GM11168 (cell line): ENCODE data around the gene SEC14L1.

ENCODE experiments used
- in situ Hi-C: fragments of 300-500 bp; cut with MboI; formaldehyde crosslinking; loops from one replicate; pipeline ENCODE4 v1.12.0; 2022; ENCODE audit warnings: low sequenced_read_pairs; ENCODE audit not compliant: unreplicated experiment

SEC14L1 gene

DNA sequence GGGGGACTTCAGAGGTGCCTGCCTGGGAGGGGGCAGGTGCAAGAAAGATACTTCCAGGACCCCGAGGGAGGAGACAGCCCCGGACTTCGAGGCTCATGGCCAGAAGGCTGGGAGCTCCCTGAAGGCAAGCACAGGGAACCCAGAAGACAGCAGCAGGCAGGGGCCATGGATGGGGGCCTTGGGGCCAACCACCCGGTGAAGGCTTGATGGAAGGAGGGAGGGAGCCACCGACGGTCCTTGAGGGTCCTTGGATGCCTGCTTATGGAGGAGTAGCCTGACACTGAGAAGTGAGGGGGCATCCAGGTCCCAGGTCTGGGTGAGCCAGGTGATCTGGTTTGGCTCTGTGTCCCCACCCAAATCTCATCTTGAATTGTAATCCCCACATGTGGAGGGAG is 89.7 kb downstream of the SEC14L1 start:
- in situ Hi-C loops = no loop called here

DNA sequence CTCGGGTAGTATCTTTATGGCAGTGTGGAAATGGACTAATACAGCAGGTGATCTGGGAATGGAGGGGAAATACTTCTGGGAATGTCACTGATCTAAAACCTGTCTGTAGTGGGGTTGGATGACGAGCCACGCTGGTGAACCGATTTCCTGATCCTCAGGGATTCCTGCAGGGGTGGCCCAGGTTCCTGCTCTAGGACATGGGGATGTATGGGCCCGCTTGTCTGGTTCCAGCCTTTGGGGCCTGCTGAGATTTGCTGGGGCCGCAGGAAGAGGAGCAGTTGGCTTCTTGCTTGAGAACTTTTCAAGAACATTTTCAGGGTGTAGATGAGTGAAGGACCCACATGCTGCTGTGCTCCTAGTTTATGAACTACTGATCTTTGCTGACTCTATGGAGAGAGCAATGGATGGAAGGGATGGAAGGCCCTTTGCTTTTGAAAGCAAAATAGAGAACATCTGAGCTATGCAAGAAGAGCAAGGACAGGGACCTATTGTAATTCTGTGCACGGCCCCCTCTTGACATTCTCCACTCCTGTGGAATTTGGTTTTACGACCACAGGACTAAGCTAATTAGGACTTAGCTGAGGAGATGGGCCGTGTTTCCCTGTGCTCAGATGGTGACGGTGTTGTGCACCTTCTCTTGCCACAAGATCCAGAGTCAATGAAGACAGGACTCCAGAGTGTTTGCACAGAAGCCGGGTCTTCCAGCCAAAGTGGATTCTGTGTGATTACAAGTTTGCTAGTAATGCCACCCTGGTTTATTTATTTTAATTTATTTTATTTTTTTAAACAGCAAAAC is 90.5 kb downstream of the SEC14L1 start:
- in situ Hi-C loops = no loop called here

DNA sequence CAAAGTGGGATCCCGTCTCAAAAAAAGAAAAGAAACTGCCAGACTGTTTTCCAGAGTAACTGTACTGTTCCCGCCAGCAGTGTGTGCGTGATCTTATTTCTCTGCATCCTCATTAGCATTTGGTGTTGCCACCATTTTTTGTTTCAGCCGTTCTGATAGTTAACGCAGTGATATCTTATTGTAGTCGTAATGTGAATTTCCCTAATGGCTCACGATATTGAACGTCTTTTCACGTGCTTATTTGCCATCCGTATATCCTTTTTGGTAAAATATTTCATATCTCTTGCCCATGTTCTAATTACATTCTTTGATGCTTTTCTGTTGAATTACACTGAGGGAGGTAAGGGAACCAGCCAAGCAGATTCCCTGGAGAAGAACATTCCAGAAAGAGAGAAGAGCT is 92.4 kb downstream of the SEC14L1 start:
- in situ Hi-C loops = no loop called here

DNA sequence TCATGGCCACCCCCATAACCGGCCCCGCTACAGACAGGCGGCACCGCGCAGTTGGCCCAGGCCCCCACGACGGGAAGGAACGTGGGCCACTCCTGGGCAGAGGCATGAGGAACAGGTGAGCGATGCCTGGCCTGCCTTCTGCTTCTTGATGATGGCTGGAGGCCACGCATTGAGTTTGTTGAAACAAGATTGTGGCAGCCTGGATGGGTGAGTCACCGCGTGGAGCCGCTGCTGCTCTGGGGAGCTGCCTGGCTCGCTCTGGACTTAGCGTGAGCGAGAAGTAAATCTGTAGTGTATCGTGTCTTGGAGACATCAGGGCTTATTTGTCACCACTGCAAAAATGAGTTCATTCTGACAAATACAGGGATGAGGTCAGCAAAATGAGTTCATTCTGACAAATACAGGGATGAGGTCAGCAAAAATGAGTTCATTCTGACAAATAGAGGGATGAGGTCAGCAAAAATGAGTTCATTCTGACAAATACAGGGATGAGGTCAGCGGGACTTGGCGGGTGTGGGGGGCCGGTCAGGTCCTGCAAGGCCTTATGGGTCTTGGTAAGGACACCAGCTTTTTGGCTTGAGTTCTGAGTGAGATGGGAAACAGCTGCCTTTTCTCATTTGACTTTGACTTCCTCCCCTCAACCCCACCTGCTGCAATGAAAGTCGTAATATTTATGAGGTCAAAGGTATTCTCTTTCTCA is 93.0 kb downstream of the SEC14L1 start:
- in situ Hi-C loops = no loop called here

DNA sequence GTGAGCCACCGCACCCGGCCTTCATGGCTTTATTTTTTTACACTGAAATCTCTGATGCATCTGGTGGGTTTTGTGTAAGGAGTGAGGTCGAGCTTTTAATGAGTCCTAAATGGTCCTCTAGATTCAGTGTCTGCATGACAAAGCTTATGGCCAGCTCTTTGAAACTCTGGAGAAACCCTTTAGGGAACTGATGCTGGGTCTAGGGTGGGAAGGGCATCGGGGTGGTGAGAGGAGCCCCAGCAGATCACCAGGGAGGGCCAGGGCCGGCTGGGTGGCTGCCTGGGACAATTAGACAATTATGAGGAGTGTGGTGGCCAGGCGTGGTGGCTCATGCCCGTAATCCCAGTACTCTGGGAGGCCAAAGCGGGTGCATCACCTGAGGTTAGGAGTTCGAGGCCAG is 93.9 kb downstream of the SEC14L1 start:
- in situ Hi-C loops = no loop called here

DNA sequence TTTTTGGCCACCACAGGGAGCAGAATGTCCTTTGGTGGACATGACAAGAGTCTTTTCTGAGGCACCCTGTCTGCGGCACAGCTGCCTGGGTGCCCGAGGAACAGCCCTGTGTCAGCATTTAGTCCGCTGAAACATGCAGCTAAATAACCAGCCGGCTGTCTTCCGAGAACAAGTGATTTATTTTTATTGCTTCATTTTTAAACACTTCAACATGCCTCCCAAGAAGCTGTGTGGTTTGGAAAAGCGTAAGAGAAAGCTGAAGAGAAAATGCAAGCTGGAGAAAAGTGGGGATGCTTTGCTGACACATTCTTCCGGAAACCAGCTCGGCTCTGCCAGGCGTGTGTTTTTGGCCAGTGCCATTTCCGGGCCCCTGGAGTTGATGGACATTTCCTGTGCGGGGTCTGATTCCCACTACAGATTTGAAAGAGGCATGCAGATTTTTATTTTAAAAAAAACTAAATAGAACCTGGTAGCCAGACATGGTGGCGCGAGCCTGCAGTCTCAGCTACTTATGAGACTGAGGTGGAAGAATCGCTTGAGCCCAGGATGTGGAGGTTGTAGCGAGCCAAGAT is 94.7 kb downstream of the SEC14L1 start:
- in situ Hi-C loops = no loop called here

DNA sequence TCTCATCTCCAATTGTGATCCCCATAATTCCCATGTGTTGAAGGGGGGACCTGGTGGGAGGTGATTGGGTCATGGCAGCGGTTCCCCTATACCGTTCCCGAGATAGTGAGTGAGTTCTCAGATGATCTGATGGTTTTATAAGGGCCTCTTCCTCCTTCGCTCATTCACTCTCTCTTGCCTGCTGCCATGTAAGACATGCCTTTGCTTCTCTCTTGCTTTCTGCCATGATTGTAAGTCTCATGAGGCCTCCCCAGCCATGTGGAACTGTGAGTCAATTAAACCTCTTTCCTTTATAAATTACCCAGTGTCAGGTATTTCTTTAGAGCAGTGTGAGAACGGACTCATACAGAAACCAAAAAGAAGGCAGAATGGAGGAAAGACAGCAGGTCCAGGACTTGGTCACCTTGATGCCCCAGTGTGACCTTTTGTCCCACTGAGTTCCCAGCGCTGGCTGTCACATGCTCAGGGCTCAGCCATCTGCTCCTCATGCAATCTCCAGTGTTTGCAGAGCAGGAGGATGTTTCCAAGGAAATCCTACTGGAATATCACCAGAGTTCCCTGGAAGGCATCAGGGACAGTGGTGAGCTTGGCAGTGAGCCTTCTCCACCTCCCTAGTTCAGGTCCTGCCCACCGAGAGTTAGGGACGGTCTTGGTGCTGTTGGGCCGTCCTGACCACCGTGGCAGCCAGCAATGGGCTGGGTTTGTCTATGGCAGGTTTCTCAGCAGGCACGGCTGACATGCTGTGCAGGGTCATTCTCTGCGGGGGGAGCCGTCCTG is 96.7 kb downstream of the SEC14L1 start:
- in situ Hi-C loops = no loop called here

DNA sequence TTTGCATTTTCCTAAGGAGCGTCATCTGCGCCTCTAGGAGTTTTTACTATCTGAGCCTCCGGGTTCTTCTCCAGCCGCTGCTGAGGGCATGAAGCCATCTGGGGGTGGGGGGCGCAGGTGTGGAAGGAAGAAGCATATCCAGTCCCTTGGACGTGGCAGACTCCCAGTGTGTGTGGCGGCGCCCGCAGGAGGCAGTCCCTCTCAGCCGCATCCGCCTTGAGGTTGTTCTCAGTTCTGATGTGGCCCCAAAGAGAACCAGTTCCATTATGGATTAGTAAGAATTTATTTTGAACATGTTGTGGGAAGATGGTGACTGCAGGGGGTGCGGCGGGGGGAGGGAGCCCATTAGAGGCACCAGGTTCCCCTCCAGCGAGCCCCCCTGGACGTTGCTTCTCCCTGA is 100.2 kb downstream of the SEC14L1 start:
- in situ Hi-C loops = no loop called here

DNA sequence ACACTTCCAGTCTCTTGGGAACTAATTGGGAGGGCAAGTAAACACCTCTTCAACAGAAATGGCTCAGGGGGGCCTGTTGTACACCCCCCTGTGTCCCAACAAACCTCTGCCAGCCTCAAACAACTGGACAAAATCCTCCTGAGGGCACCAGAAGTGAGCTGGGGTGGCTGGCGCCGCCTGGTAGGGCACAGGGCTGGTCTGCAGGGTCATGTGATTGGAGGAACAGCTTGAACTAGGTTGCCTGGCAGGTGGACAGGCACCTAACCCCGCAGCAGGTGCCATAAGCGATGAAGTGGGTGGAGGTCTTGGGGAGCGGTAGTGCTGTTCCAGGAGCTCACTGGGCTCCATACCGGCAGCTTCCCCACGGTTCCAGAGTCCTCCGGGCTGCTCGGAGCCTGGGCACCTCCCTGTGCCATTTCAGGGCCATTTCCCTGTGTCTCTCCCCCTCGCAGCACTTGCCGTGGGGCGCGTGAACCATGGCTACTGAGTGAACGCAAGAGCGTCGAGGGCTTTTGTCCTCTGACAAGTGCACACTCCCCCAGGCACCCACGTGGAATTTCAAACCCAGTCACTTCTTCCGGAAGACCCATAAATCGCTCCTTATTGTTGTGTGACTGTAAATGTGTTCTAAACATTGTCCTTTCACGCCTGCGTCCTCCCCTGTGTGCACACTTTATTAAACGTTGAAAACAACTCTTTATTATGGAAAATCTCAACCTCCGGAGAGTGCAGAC is 101.5 kb downstream of the SEC14L1 start:
- in situ Hi-C loops = no loop called here

DNA sequence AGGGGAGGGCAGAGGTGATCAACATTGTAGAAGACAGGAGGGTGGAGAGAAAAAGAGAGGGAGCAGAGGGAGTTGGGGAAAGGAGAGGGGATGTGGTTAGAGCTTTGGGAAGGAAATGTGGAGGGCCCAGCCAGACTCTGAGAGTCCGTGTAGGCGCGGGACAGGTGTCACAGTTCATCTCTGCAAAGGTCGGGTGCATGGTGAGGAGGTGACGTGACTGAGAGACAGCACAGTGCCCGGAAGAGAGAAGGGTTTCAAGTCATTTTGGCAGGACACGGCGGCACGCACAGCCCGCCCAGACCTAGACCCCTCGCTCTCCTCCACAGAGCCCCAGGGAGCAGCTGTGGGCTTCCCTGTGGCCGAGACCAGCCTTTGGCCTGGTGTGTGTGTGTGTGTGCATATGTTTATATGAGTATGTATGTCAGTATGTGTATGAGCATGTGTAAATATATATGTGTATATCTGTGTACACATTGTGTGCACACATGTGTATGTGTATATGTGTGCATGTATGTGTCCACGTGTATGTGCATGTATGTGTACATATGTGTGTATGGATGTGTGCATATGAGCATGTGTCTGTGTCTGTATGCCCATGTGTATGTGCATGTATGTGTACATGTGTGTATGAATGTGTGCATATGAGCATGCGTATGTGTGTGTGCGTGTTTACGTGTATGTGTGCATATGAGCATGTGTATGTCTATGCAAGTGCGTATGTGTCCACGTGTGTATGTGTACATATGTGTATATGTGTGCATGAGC is 104.6 kb downstream of the SEC14L1 start:
- in situ Hi-C loops = loop anchor here (5.0 kb wide), 1 partner anchor 158 kb away; no protein-coding TSS in a partner anchor

DNA sequence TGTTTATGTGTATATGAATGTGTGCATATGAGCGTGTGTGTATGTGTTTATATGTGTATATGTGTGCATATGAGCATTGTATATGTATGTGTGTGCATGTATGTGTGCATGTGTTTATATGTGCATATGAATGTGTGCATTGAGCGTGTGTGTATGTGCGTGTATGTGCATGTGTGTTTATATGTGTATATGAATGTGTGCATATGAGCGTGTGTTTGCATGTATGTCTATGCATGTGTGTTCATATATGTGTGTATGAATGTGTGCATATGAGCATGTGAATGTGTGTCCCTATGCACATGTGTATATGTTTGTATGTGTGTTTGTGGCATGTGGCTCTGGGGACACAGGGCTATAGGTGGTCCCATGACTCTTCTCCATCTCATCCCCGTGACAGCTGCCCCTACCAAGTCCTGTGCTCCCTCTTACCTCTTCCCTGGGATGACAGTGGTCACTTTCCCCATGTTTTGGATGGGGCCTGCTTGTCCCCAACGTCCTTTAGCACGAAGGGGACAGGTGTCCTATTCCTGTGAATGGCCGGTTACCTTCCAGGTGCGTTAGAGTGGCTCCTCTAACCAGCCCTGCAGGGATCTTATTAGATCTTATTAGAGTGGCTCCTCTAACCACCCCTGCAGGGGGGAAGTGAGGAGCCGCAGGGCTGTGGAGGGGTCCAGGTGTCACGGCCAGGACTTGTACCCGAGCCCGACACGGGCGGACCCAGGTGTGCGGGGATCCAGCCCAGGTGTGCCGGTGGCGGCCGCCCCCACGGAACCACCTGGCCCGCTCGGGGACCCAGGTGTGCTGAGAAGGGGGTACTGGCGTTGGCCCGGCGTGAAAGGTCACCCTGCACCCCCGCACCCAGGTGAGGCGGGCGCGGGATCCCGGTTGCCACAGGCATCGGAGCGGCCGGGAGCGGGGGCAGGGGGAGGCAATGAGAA is 105.6 kb downstream of the SEC14L1 start:
- in situ Hi-C loops = loop anchor here (5.0 kb wide), 1 partner anchor 159 kb away; no protein-coding TSS in a partner anchor

DNA sequence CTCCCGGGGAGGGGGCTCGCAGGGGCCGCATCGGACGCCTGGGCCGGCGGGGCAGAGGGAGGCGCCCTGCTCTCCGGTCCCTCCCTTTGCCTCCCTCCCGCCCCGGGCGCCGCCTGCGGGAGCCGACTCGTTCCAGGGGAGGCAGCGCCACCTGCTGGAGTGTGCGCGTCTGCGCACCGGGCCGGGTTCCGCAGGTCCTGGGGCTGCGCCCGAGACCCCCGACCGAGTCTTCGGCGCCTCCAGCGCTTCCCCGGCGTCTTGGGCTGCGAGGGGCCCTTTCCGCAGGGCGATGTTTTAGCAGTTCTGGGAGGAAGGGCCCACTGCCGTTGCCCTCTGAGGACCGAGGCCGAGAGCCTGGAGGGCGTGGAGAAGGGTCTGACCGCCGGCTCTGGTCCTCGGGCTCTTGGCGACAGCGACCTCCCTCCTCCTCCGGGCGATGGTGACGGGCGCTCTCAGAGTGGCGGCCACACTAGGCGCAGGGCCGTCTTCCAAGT is 106.3 kb downstream of the SEC14L1 start:
- in situ Hi-C loops = loop anchor here (5.0 kb wide), 1 partner anchor 160 kb away; no protein-coding TSS in a partner anchor

DNA sequence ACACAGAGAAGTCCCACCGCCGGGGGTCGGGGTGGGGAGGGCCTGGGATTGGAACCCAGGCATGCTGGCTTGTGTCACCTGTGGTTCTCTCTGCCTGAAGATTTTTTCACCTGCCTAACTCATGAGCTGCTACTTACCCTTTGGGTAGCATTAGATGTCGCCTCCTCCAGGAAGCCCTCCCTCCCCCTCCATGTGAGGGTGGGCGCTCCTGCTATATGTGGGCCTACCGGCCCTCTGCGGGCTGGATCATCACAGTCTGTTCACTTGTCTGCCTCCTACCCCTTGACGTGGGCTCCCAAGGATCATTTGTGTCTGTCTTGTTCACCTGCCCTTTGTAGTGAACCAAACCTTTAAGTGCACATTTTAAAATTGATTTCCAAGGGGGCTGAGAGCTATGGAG is 106.8 kb downstream of the SEC14L1 start:
- in situ Hi-C loops = loop anchor here (5.0 kb wide), 1 partner anchor 160 kb away; no protein-coding TSS in a partner anchor

DNA sequence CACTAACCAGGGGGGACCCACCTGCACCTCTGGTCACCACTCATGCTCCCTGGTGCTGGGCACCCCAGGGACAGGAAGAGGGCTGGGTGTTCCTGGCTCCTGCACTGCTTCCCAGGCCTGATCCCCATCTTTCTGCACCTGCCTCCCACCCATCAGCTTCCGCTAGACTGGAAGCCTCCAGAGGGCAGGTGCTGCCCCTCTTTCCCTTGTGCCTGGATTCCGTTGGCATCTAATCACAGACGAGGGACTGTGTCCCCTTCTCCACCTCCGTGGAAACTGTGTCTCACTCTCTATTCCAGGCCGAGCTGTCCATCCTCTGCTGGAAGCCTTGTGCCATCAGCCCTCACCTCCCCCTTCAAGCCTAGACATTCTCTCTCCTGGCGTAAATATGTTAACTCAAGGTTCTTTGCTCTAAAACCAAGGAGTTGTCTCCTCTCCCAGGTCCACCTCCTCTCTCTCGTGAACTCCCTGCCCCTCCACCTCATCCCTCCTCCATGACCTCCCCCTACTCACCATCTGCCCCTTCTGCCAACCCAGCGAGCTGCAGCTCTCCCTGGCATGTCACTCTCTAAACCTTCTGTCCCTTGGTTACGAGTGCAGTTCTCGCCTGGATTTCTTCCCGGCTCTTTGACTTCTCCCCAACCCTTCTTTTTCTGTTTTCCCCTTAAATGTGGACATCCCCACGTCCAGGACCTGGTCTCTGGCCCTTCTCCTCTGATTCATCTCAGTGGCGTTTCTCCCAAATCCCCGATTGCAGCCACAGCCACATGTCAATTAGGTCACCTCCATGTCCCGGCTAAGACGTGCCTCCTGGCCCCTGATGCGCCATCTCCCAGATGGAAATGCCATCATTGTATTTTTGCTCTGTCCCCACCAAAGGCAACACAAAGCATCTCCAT is 107.7 kb downstream of the SEC14L1 start:
- in situ Hi-C loops = loop anchor here (5.0 kb wide), 1 partner anchor 161 kb away; no protein-coding TSS in a partner anchor

DNA sequence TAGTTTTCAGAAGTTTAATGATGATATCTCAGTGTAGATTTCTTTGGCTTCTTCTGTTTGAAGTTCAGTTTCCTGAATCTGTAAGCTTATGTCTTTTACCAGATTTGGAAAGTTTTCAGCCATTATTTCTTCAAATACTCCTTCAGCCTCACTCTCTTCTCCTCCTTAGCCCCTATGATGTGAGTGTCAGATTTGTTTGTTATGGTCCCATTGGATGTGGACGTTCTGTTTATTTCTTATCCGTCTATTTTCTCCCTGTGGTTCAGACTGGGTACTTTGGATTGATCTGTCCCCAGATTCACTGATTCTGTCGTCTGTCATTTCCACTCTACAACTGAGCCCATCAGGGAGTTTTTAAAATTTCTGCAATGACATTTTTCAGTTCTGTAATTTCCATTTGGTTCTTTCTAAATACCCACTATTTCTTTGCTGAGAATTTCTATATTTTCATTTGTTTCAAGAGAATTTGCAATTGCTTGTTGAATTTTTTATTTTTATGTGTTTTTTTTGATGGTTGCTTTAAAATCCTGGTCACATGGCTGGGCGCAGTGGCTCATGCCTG is 110.9 kb downstream of the SEC14L1 start:
- in situ Hi-C loops = loop anchor here (25.0 kb wide), 1 partner anchor 389 kb away; the partner anchor contains the start of gene MGAT5B

DNA sequence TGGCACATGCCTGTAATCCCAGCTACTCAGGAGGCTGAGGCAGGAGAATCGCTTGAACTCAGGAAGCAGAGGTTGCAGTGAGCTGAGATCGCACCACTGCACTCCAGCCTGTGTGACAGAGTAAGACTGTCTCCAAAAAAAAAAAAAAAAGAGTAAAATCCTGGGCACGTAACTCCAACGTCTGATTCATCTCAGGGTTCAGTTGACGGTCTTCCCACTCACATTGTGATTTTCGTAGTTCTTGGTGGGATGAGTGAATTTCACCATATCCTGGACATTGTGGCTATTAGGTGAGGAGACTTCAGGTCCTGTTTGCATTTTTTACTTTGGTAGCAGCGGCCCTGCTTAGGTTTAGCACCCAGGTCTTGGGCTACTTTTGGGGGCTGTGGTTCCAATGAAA is 111.5 kb downstream of the SEC14L1 start:
- in situ Hi-C loops = loop anchor here (25.0 kb wide), 1 partner anchor 390 kb away; the partner anchor contains the start of gene MGAT5B
